HG03571 (cell line): ENCODE results near the gene STK33.
"Not testable (repeated sequence)": the region's sequence is repeated elsewhere in the genome, so short reads cannot be mapped to it uniquely, and the experiment has no call there.

Experiments
- ATAC-seq: cut with Tn5 transposase; IDR thresholded peaks from one replicate; pipeline ENCODE4 v1.9.1; 2021; ENCODE audit not compliant: unreplicated experiment

STK33 gene

GRCh38 chr11:8545698-8546366 is 48.2 kb downstream of the STK33 start:
- no peak for ATAC-seq

GRCh38 chr11:8544807-8545206 is 49.2 kb downstream of the STK33 start:
- no peak for ATAC-seq

GRCh38 chr11:8543278-8543677 is 50.8 kb downstream of the STK33 start:
- no peak for ATAC-seq

- ATAC-seq, result no peak
These were observed 52.6 kb downstream of the STK33 start for GRCh38 chr11:8541448-8541847.

GRCh38 chr11:8533332-8533731 is 60.7 kb downstream of the STK33 start:
- peak; percentile 73 for ATAC-seq

- peak; percentile 70 for ATAC-seq
These were observed 61.6 kb downstream of the STK33 start for GRCh38 chr11:8532475-8532874.

- no peak for ATAC-seq
These were observed 62.0 kb downstream of the STK33 start for GRCh38 chr11:8531982-8532381.

GRCh38 chr11:8531312-8531711 is 62.7 kb downstream of the STK33 start:
- no peak for ATAC-seq

- no peak for ATAC-seq
These were observed 66.1 kb downstream of the STK33 start for GRCh38 chr11:8527939-8528338.

GRCh38 chr11:8523396-8523795 is 70.6 kb downstream of the STK33 start:
- ATAC-seq, result no peak

GRCh38 chr11:8512547-8512946 is 81.5 kb downstream of the STK33 start:
- ATAC-seq, result no peak

GRCh38 chr11:8503910-8504364 is 90.1 kb downstream of the STK33 start:
- no peak for ATAC-seq

GRCh38 chr11:8501836-8502235 is 92.2 kb downstream of the STK33 start:
- no peak for ATAC-seq

- no peak for ATAC-seq
These were observed 105.6 kb downstream of the STK33 start for GRCh38 chr11:8488395-8488794.

GRCh38 chr11:8487261-8487660 is 106.8 kb downstream of the STK33 start:
- no peak for ATAC-seq

- no peak for ATAC-seq
These were observed 109.8 kb downstream of the STK33 start for GRCh38 chr11:8484251-8484650.

- no peak for ATAC-seq
These were observed 113.2 kb downstream of the STK33 start for GRCh38 chr11:8480858-8481257.

GRCh38 chr11:8477680-8478079 is 116.3 kb downstream of the STK33 start:
- peak; percentile 72 for ATAC-seq

GRCh38 chr11:8477151-8477550 is 116.9 kb downstream of the STK33 start:
- no peak for ATAC-seq

GRCh38 chr11:8467806-8468205 is 126.2 kb downstream of the STK33 start:
- not testable (repeated sequence) for ATAC-seq

GRCh38 chr11:8467356-8467755 is 126.7 kb downstream of the STK33 start:
- ATAC-seq, result not testable (repeated sequence)

- ATAC-seq, result not testable (repeated sequence)
These were observed 127.1 kb downstream of the STK33 start for GRCh38 chr11:8466884-8467283.

- ATAC-seq, result no peak
These were observed 134.2 kb downstream of the STK33 start for GRCh38 chr11:8459711-8460399.
